ENCODE data around the gene HOXD1.
A peak's percentile ranks its signal among the peaks of the same experiment; 100 is the strongest.

HOXD1 gene

GRCh38 chr2:176167398-176167797 is 21.1 kb upstream of the HOXD1 start:
- no peak for DNase-seq

DNA sequence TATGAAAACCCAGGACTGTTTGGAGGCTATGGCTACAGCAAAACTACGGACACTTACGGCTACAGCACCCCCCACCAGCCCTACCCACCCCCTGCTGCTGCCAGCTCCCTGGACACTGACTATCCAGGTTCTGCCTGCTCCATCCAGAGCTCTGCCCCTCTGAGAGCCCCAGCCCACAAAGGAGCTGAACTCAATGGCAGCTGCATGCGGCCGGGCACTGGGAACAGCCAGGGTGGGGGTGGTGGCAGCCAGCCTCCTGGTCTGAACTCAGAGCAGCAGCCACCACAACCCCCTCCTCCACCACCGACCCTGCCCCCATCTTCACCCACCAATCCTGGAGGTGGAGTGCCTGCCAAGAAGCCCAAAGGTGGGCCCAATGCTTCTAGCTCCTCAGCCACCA is 19.3 kb upstream of the HOXD1 start:
- DNase-seq: no peak

DNA sequence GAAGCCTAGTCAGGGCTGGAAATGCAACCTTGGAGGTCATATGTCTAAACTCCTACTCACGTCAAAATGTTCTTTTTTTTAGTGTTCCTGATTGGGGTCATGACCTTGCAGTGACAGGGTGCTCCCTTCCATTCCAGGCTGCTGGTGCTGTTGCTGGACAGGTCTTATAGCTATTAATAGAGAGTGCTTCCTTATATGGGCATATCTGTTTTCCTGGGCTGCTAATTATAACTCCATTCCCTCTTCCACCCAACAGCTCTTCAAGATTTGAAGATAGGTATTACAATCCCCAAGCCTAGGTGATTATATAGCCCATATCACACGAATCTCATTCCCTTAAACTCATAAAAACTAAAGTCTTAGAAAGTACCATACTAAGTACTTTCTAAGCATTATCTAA is 18.8 kb upstream of the HOXD1 start:
- DNase-seq: no peak

DNA sequence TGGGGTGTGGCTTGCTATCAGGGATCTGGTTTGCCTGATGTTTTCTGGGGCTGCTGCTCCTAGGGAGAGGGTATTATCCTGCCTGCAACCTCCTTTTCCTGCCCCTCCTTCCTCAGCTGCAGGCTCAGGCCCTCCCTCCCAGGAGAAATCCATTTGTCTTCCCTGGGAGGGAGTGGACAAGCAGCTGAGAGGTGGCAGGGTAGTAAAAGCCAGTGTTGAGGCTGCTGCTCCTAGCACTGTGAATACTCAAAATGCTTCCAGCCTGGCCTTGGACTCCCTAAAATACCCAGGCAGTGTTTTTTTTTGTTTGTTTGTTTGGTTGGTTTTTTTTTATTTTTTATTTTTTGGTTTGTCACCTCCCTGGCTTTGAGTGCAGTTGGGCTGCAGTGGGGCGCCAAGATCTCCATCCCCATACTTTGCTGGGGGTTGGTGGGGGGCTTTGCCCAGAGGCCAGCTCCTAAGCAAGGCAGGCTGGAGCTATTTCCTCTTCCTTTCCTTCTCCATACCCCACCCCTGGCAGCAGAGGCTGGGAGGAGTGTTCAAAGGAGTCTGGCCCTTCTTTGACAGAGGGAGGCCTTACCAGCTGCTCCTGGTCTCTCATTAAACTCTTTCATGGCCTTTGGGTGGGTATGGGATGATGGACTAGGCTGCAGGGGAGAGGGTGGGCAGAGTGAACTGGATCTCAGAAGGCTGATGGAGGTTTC is 17.7 kb upstream of the HOXD1 start:
- no peak for DNase-seq

DNA sequence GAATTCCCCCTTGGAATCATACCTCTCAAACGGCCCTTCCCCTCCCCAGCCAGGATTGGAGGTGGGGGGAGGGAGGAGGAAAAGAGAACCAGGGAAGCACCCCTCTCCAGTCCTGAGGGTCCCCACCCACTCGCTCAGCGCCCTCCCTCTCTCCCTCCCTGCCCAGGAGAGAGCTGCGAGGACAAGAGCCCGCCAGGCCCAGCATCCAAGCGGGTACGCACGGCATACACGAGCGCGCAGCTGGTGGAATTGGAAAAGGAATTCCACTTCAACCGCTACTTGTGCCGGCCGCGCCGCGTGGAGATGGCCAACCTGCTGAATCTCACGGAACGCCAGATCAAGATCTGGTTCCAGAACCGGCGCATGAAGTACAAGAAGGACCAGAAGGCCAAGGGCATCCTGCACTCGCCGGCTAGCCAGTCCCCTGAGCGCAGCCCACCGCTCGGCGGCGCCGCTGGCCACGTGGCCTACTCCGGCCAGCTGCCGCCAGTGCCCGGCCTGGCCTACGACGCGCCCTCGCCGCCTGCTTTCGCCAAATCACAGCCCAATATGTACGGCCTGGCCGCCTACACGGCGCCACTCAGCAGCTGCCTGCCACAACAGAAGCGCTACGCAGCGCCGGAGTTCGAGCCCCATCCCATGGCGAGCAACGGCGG is 17.0 kb upstream of the HOXD1 start:
- no peak for DNase-seq

GRCh38 chr2:176172007-176172894 is 16.2 kb upstream of the HOXD1 start:
- DNase-seq: no peak

GRCh38 chr2:176172895-176173566 is 15.4 kb upstream of the HOXD1 start:
- DNase-seq: no peak

DNA sequence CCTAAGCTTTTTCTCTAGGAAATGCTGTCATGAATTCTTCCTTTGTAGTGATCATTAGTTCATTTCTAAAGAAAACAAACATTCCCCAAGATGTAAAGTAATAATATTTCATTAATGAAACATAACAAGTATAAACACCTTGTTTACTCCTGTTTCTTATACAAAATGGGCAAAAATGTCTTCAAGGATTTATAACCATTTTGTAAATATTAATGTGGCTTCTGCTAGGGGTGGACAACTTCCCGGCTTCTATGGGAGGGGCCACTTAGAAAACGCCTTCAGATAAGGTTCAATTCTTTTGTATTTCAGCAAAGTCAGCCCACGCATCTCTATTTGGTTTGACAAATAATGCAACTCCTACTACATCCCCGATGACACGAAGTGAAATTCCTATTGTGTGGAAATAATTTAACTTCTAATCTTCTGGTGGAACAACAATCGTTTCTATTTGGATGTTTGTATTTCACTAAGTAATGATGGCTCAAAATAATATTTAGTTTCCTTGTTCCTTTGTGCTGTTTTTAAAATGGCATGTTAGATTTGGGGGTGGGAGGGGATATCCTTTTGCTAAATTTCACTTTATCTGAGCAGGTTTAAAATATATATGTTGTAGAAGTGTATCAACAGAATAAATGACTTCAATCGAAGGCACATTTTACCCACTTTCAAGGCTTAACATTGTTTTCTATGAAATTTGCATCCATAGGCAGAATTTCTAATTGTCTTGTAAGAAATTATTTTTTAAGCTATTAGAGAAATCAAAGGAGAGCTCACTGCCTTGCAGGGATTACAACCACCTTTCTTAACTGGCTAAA is 14.7 kb upstream of the HOXD1 start:
- DNase-seq: no peak

- DNase-seq: no peak
These were observed 14.1 kb upstream of the HOXD1 start for GRCh38 chr2:176174382-176174823.

DNA sequence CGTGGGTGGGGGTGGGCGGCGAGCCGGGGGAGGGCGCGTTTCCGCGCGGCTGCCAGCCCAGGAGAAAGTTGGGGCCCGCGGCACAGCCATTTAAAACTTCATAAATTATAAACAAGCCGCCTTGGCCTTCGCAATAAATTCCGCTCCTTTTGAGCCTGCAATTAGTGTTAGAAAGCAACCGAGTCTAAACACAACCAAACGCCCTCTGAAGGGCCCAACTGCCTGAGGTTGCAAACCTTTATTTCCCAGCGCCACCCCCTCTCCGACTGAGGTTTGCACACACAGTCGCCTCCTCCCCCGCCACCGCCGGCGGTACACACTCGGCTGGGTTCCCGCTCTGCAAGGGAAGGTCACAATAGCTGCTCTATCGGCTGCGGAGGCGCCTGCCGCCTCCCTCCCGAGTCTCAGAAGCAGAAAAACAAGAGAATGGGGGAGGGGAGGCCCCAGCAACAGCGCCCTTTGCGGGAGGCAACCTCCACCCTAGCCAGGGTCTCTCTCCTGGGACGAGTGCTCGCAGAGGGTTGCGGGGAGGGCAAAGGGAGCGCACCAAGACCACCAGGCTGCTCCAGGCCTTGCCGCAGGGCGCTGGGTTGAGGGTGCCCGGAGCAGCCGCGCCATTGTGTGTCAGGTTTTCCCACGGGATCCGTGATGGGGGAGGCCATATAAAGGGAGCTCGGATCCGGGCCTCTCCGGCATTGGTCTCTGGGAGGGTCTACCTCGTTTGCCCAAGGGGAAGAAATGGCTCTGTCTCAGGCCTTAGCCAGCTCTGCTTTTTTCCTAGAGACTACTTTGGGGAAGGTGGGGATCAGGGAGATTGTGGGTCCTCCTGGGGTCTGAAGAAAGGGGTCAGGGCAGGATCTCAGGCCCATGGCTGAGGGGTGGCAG is 13.4 kb upstream of the HOXD1 start:
- no peak for DNase-seq

DNA sequence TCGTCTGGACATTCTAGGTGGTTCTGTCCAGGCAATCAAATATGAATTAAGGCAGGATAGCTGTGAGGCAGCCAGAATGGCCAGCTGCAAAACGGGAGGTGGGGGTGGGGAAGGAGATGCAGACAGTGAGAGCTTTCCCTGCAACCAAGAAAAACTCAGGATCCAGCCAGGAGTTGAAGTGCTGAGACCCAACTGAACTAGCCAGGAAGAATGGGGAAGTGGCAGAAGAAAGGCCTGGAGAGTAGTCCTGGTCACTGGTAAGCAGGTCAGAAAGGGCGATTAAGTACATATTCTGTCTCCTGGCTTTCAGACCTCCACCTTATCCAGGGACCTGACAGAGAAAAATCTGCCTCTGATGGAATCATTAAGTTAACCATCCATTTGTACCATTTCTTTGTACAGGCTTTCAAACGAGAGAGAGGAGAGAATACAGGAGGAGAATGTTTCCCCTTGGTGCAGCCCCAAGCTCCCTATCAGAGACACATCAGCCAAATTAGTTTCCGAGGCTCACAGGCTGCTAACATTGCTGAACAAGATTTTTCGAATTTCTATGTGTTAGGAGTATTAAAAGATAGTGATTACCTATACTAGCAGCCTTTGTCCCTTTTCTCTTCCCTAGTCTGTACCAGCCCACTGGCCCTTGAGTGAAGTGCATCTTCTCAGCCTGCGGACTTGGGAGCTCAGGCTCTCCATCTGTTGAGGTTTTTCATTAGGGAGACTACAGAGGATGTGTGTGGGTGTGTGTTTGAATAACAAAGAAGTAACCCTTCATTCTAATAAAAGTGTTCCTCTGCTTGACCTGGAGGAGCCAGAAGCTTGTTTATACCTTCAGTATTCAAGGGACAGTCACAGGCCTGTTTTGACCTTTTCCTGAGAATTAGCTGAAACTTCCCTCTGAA is 12.5 kb upstream of the HOXD1 start:
- DNase-seq: no peak

DNA sequence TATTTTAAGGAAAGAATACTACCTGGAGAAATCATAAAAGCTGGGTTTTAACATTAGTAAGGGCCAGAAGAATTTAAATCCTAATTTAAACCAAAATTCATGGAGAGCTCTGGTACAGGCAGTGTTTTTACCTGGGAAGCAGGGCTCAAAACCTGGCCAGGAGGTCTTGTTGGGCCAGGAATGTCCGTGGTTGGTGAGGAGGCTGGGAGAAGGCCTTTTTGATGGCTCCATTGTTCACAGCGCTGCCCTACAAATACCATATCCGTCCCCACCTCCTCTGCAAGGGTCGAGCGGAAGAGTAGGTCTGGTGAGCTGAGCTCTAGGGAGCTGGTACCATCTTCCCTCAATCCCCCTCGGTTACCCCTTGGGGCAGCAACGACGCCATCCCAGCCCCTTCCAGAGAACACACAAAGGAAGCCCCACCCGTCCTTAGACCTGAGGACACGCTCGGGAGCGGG is 10.9 kb upstream of the HOXD1 start:
- DNase-seq: no peak

- peak; percentile 56 for DNase-seq
These were observed 10.3 kb upstream of the HOXD1 start for GRCh38 chr2:176178038-176178756.

DNA sequence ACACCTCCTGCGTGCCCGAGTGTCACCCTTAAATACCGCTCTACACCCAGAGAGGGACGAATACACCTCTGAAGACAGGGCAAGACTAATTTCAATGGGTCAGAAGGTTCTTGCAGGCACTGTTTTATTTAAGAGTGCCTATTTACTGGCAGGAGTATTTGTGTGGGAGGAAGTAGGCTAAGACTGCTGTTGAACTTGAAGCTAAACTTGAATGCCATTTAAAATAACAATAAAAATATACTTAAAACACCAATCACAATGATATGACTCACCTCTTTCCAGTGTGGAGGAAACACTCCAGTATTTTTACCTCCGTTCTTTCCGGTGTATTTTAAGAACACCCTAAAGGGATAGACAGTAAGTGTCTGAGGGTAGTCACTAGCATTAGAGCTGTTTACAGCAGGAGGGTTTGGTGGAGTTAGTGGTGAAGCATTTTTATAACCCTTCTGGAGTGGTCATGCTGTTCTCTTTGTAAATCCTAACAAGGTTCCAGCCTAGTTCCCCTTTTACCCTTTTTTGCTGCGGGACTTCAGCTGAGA is 9.6 kb upstream of the HOXD1 start:
- DNase-seq: no peak

DNA sequence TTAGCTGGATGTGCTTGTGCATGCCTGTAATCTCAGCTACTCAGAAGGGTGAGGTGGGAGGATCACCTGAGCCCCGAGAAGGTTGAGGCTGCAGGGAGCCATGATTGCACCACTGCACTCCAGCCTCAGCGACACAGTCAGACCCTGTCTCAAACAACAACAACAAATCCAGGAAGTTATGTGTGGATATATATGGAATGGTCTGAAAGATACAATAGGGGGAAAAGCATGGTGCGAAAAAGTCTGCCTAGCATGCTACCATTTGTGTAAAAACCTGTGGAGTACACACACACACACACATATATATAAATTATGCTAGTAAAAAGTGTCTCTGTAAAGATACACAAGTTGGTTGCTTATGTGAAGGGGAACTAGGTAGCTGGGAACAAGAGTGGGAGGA is 6.9 kb upstream of the HOXD1 start:
- DNase-seq: no peak

GRCh38 chr2:176182671-176183070 is 5.8 kb upstream of the HOXD1 start:
- DNase-seq: no peak

- no peak for DNase-seq
These were observed 3.7 kb upstream of the HOXD1 start for GRCh38 chr2:176184749-176185148.

DNA sequence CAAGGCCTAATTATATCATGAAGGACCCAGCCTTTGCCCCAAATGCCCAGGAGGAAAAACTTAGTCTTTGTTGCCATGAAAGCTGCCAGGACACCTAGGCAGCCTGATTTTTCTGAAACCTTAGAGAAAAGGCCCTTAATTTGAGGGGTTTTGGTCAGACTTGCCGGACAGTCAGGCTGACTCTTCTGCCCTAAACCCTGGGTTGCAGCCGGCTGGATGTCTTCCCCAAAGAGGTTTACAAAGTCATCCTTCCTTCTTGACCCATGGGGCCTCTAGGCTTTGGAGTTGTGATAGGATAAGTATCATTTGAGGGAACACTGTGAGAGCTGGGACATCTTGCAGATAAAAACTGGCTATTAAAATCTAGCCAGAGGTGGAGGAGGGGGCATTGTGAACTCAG is 2.4 kb upstream of the HOXD1 start:
- no peak for DNase-seq

Data from COR-L47 (cell line).